GM19099 (cell line): Measurements from ENCODE around the gene GUCY2D.

Experiments used
- POLR2A ChIP-seq: IDR thresholded peaks from 3 replicates; pipeline ENCODE4 v1.6.1; 2011; ENCODE audit warnings: low read depth; ENCODE audit not compliant: insufficient read length; ENCODE audit errors: extremely low read depth

Gene GUCY2D

DNA sequence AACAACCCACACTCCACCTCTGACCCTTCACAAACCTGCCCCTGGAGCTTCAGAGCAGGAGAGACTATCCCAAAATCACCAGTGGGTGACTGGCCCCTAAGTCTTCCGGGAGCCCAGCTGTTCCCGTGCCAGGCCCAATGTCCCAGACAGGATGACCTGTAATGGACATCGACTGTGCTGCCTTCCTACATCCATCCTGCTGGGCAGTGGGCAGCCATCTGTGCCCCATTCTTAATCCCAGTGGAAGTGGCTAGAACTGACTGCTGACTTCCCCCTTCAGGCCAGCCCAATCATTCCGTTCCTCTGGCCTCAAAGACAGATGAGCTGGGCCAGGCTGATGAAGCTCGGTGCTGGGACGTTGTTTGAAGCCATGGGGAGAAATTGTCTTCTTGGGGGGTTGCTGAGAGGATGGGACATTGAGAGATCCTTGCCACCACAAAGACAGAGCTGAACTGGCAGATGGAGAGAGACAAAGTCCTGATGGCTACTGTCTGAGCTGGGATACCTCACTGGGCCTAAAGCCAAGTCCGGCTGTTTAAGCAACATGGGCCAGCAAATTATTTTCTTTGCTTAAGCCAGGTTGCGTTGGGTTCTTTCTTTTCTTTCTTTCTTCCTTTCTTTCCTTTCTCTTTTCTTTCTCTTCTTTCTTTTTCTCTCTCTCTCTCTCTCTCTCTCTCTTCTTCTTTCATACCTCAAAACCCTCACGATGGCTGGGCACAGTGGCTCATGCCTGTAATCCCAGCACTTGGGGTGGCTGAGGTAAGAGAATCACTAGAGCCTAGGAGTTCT lies 18.6 kb downstream of the GUCY2D start:
- no peak for TF ChIP-seq POLR2A

DNA sequence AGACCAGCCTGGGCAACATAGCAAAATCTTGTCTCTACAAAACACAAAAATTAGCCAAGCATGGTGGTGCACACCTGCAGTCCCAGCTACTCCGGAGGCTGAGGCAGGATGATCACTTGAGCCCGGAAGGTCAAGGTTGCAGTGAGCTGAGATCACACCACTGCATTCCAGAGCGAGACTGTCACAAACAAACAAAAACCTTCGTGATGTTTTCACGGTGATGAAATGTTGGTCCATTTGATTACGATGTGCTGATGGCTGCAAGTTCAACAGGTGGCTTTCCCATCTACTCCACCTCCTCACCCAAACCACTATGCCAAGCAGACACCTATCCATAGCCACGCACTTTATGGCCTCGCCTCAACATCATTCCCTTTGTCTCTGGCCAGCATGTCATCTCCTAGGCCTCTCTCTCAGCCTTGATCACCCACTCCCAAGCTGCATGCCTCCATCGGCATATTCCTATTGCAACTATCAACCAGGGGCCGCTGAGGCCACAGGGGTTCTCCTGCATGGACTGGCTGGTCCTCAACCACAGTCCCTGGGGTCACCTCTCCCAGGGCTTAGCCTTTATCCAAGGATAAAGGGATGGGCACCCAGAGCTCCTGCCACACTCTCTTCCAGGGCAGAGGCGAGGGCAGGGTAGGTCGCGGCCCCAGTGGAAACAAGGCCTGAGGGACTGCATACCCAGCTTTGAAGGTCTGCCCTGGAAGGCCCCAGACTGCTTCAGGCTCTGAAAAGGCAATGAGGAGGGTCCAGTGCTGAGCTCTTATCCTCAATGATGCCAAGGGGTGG lies 19.3 kb downstream of the GUCY2D start:
- no peak for TF ChIP-seq POLR2A

DNA sequence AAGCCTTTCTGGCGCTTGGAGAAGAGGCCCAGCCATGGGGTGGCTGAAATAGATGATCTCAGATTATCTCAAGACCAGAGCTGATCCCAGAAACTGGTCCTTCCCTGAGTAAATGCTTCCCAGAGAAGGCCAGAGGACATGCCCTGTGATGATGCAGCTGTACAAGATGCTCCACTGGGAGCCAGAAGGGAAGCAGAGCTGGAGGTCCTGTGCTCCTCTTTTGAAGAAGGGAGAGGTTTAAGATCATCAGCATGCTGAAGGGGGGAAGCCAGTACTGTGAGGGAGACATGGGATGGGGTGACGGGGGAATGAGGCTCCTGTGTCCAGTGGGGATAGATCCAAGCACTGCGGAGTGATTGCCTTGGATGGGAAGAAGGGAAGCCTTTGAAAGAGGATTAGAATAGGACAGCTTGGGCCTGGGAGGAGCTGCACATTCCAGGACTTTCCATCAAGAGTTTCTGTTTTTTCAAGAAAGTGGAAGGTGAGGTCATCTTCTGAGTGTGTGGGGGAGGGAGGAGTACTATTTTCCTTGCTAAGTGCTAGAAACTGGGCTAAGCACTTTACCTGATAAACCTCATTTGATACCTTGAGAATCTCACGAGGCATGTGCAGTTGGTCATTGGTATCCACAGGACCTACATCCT lies 20.1 kb downstream of the GUCY2D start:
- no peak for TF ChIP-seq POLR2A

DNA sequence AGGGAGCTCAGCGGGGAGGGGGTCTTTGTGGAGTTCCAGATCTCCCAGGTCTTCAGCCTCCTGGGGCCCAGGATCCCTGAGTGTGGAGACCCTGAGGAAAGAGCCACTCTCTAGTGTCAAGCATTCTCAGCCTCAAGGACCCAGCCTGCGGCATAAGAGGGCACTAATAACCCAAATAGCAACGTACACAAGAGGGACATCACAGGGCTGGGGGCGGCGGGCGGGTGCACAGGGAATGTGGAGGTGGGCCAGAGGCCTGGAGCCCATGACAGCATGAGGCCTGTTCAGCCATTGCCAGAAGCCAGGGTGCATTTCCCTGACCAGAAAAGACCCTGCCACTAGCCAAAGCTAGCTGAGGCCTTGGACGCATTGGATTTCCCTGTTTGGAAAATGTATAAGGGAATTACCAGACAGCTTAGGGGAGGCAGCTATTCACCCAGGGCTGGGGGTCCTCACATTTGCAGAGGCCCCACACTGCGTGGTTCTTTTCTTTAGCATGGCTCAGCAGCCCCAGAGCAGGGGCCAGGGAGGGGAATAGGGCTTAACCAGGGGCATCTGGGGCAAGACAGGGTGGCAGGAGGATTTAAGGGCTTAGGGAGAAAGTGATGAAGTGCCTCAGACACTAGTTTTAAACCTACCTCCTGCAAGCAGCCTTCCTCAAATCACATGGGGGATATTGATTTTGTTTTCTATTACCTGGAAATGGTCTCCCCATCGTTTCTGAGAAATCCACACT lies 22.9 kb downstream of the GUCY2D start:
- TF ChIP-seq POLR2A, result no peak

DNA sequence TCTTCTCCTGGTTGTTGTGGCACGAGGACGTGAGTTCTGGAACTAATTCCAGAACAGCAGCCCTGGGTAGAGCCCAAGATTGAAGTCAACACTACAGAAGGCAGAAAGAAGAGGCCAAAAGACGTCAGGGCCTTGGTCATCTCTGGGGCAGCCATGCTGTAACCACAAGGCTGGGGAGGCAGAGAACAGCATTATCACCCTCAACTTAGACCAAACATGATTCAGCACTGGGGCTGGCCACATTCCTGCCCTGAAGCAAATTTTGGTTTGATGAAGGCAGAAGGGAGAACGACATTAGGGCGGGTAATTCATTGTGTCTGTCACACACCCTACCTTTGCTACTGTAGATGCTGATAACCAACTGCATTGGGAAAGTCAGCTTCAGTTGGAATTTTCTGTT lies 26.7 kb downstream of the GUCY2D start:
- TF ChIP-seq POLR2A, result no peak

DNA sequence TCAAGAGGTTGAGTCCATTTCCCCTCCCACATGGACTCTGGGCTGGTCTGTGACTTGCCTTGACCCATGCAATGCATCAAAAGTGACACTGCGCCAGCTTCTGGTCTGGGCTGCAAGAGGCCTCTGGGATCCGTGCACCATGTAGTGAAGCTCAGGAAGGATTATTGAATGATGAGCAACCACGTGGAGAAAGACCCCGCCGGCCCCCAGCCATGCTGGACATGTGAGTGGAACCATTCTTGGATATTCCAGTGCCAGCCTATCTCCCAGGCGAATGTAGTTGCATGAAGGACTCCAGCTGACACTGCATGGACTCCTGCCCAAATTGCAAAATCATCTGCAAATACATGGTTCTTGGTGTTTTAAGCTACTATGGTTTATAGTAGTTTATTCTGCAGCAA lies 28.8 kb downstream of the GUCY2D start:
- no peak for TF ChIP-seq POLR2A

DNA sequence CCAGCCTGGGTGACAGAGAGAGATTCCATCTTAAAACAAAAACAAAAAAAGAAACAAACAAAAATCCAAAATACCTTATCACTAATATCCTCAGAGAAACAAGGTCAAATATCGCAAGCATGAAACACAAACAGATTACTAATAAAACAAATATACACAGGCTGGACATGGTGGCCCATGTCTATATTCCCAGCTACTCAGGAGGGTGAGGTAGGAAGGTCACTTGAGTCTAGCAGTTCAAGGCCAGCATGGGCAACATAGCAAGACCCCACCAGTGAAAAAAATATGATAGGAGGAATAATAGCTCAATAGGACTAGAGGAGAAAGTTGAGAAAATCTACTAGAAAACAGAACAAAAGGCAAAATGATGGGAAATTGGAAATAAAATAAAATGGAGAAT lies 29.5 kb downstream of the GUCY2D start:
- TF ChIP-seq POLR2A, result no peak

DNA sequence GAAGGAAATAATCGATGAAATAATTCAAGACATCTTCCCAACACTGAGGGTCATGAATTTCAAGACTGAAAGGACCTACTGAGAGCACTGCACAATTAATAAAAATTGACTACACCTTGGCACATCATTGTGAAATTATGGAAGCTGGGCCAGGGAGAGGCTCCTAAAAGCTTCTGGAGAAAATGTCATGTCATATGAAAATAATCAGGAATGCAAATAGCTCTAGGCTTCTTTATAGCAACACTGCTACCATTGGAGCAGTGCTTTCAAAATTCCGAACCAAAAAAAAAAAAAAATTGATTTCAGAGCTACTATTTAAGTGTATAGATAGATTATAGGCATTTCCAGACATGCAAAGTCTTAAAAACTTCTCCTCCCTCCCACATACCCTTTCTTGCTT lies 30.0 kb downstream of the GUCY2D start:
- TF ChIP-seq POLR2A, result no peak

DNA sequence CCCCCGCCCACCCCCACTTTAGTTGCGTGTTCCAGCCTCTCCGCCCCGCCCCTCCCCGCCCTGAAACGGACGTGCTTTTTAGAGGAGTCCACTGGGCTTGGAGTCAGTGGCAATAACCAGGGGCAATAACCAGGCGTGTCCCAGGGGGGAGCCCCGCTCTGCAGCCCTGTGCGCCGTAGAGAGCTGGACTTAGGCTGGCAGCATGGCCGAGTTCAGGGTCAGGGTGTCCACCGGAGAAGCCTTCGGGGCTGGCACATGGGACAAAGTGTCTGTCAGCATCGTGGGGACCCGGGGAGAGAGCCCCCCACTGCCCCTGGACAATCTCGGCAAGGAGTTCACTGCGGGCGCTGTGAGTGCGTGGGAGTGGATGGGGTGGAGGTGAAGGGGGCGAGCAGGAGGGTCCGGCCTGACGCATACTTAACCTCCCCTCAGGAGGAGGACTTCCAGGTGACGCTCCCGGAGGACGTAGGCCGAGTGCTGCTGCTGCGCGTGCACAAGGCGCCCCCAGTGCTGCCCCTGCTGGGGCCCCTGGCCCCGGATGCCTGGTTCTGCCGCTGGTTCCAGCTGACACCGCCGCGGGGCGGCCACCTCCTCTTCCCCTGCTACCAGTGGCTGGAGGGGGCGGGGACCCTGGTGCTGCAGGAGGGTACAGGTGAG lies 36.7 kb downstream of the GUCY2D start, which contains the start of gene ALOX15B:
TSS of gene ALOX15B (plus strand) at position 106 of the 657 bp plus-strand sequence. CDS start at position 203, 97 bp downstream.
- TF ChIP-seq POLR2A, result no peak

DNA sequence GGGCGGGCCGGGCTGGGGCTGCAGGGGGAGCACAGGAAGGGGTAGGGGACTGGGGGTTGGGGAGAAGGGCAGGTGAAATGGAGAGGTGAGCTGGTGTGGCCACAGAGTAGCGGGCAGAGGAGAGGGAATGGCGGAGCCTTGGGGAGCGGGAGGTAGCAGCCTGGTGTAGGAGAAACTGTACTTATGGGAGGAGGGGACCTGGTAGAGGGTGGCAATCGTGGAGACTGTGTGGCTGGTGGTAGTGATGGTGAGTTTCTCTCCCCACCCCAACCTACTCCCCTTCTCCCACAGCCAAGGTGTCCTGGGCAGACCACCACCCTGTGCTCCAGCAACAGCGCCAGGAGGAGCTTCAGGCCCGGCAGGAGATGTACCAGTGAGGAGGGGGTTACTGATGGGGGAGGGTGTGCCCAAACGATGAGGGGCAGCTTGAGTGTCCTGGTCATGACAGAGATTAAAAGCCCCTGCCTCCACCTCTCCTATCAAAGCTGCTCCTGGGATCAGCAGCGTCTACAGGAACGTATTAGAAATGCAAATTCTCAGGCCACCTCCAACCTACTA lies 37.3 kb downstream of the GUCY2D start:
- no peak for TF ChIP-seq POLR2A

DNA sequence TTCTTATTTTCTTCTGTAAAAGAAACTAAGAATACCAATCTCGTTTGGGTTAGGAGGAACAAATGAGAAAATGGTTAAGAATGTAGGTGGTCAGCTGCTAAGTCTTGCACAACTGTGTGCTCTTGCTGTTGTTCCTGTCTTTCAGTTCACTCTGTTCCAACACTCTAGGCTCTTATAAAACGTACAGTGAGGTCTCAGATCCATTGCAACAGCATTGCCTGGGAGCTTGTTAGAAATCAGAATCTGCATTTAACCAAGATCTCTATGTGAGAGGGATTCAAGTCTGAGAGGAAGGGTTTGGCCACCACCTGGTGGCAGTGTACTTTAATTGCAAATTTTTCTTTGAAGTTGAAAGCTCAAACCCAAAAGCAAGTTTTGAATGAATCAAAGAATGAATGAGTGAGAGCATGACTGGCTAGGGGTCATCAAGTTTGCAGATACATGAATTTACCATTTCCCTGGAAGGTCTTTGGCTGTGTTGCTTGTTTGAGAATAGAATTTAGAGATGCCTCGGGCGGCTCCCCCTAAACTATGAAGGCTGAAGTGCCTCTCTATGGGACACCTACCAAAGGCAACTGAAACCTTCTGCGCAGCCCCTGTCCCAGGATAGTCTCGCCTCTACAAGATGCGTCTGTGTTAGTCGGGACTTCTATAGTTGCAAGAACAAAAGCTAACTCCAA lies 39.0 kb downstream of the GUCY2D start:
- no peak for TF ChIP-seq POLR2A

DNA sequence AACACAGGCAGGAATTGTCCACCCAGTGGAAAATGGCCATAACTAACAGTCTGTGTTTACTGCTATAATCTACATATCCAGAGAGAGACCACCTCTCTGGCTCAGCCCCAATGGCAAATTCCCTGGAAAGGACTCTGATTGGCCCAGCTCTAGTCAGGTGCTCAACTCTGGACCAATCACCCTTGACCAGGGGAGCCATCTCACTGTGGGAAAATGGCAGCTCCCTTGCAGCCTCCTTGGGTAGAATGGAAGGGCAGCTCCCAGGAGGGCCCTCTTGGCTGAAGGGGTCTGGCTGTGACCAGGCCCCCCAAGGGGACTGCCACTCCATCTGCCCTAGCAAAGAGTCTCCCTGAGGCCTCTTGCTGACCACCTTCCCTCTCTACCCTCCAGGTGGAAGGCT lies 39.6 kb downstream of the GUCY2D start:
- TF ChIP-seq POLR2A, result no peak
